PC-9 (cell line): Measurements from ENCODE around the gene ITM2B.

Experiments used
- EZH2 ChIP-seq: fragments of 200-600 bp; sonication (generic); IDR thresholded peaks from 2 replicates; pipeline ENCODE4 v1.8.0; 2017; ENCODE audit warnings: antibody characterized with exemption, low read depth
- TF ChIP-seq, protein P1 (sequence below): fragments of 200-600 bp; sonication (generic); conservative IDR thresholded peaks from 2 replicates; pipeline ENCODE4 v1.6.1; 2017; ENCODE audit warnings: mixed run types, antibody characterized with exemption, mild to moderate bottlenecking, moderate library complexity

DNA sequence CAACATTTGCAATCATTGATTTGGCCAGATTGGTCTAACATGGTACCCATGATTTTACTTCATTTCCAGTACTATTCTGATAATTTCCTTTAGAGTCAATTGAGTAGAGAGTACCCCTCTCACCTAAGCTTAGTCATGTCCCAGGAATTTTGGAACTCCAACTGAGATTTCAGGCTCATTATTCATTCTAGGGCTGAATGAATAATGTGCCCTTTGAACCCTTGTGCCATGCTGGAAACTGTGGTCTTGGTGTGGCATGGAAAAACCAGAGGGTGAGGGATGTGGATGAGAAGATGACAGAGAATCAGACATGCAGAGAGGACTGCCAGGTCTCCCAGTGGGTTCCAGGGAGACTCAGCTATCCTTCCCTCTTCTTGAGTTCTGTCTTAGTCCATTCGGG, 30.2 kb downstream of the ITM2B start:
- TF ChIP-seq, protein P1, sequence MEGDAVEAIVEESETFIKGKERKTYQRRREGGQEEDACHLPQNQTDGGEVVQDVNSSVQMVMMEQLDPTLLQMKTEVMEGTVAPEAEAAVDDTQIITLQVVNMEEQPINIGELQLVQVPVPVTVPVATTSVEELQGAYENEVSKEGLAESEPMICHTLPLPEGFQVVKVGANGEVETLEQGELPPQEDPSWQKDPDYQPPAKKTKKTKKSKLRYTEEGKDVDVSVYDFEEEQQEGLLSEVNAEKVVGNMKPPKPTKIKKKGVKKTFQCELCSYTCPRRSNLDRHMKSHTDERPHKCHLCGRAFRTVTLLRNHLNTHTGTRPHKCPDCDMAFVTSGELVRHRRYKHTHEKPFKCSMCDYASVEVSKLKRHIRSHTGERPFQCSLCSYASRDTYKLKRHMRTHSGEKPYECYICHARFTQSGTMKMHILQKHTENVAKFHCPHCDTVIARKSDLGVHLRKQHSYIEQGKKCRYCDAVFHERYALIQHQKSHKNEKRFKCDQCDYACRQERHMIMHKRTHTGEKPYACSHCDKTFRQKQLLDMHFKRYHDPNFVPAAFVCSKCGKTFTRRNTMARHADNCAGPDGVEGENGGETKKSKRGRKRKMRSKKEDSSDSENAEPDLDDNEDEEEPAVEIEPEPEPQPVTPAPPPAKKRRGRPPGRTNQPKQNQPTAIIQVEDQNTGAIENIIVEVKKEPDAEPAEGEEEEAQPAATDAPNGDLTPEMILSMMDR = no peak
- no peak for TF ChIP-seq EZH2
